GM18511 (cell line): ENCODE results near the gene CENPU.
"Not testable (repeated sequence)": the region's sequence is repeated elsewhere in the genome, so short reads cannot be mapped to it uniquely, and the experiment has no call there.

Source experiments
- ATAC-seq: cut with Tn5 transposase; IDR thresholded peaks from one replicate; pipeline ENCODE4 v1.9.1; 2021; ENCODE audit warnings: mild to moderate bottlenecking, moderate library complexity; ENCODE audit not compliant: unreplicated experiment

Gene CENPU

GRCh38 chr4:184752496-184753275 is 18.8 kb upstream of the CENPU start:
- ATAC-seq = no peak

- no peak for ATAC-seq
Measured at GRCh38 chr4:184751585-184751956, 17.7 kb upstream of the CENPU start.

- no peak for ATAC-seq
Measured at GRCh38 chr4:184750926-184751584, 17.2 kb upstream of the CENPU start.

GRCh38 chr4:184748251-184748652 is 14.4 kb upstream of the CENPU start:
- ATAC-seq = no peak

GRCh38 chr4:184747034-184747830 is 13.3 kb upstream of the CENPU start:
- no peak for ATAC-seq

GRCh38 chr4:184745831-184746795 is 12.2 kb upstream of the CENPU start:
- peak; percentile 71 for ATAC-seq

- no peak for ATAC-seq
Measured at GRCh38 chr4:184744236-184744635, 10.3 kb upstream of the CENPU start.

- no peak for ATAC-seq
Measured at GRCh38 chr4:184743650-184744049, 9.8 kb upstream of the CENPU start.

GRCh38 chr4:184741651-184742050 is 7.8 kb upstream of the CENPU start:
- ATAC-seq = not testable (repeated sequence)

- ATAC-seq = no peak
Measured at GRCh38 chr4:184740980-184741391, 7.1 kb upstream of the CENPU start.

- ATAC-seq = not testable (repeated sequence)
Measured at GRCh38 chr4:184739575-184739974, 5.7 kb upstream of the CENPU start.

GRCh38 chr4:184734758-184735157 is 862 bp upstream of the CENPU start:
- no peak for ATAC-seq

- ATAC-seq = no peak
Measured at GRCh38 chr4:184732126-184732525, 1.8 kb downstream of the CENPU start.

GRCh38 chr4:184731056-184731455 is 2.8 kb downstream of the CENPU start:
- ATAC-seq = no peak

GRCh38 chr4:184729946-184730345 is 4.0 kb downstream of the CENPU start:
- no peak for ATAC-seq

- ATAC-seq = no peak
Measured at GRCh38 chr4:184728858-184729257, 5.0 kb downstream of the CENPU start.

- no peak for ATAC-seq
Measured at GRCh38 chr4:184727430-184727829, 6.5 kb downstream of the CENPU start.

- no peak for ATAC-seq
Measured at GRCh38 chr4:184722798-184723197, 11.1 kb downstream of the CENPU start.

- no peak for ATAC-seq
Measured at GRCh38 chr4:184721254-184721653, 12.6 kb downstream of the CENPU start.

GRCh38 chr4:184719407-184719806 is 14.5 kb downstream of the CENPU start:
- ATAC-seq = no peak

- ATAC-seq = no peak
Measured at GRCh38 chr4:184715526-184715925, 18.4 kb downstream of the CENPU start.
